Activated CD8-positive, alpha-beta T cell treated with anti-CD3 and anti-CD28 coated beads for 36 hours (primary cell): ENCODE results near the gene TBC1D17. TPM values are rescaled to one million over a fixed set of nuclear protein-coding genes. Genes with fewer than 3 reads are reported as not detected.

Source experiments
- ATAC-seq: fragments of 200-7000 bp; cut with Tn5 transposase; one replicate; pipeline ENCODE4 v1.10.0; 2021; ENCODE audit warnings: mild to moderate bottlenecking, moderate library complexity
- CTCF ChIA-PET: fragments of 350-600 bp; sonication (Branson Sonifier 250); formaldehyde crosslinking; loops from one replicate; lab custom pipeline; 2021; ENCODE audit warnings: antibody characterized with exemption; lab: Charles Lee
- POLR2A ChIA-PET: fragments of 350-600 bp; sonication (Branson Sonifier 250); formaldehyde crosslinking; loops from one replicate; lab custom pipeline; 2021; ENCODE audit warnings: antibody characterized with exemption; lab: Charles Lee
- DNase-seq: peaks from one replicate; pipeline ENCODE4 v3.0.0-alpha.2; 2020
- H3K27ac Mint-ChIP-seq: one replicate; pipeline ENCODE4 v1.8.0; 2021; ENCODE audit warnings: mild to moderate bottlenecking, mixed read lengths
- H3K27me3 Mint-ChIP-seq: one replicate; pipeline ENCODE4 v1.8.0; 2021; ENCODE audit warnings: mixed read lengths
- H3K36me3 Mint-ChIP-seq: one replicate; pipeline ENCODE4 v1.8.0; 2021; ENCODE audit warnings: low read depth, mixed read lengths
- H3K4me1 Mint-ChIP-seq: one replicate; pipeline ENCODE4 v1.8.0; 2021; ENCODE audit warnings: low read depth, mixed read lengths
- H3K4me3 Mint-ChIP-seq: one replicate; pipeline ENCODE4 v1.8.0; 2021; ENCODE audit warnings: mild to moderate bottlenecking, moderate library complexity, mixed read lengths
- H3K9me3 Mint-ChIP-seq: one replicate; pipeline ENCODE4 v1.8.0; 2021; ENCODE audit warnings: mixed read lengths
- CTCF ChIP-seq: fragments of 200-600 bp; IDR thresholded peaks from one replicate; pipeline ENCODE4 v1.8.0; 2022; ENCODE audit warnings: antibody characterized with exemption, mild to moderate bottlenecking
- intact Hi-C: fragments of 100-400 bp; cut with micrococcal nuclease; formaldehyde crosslinking; loops from one replicate; pipeline ENCODE4 v1.10.0; 2022
- total RNA-seq, 2 experiments: library from RNA; stranded (reverse); gene quantifications; one replicate each; pipeline ENCODE4 v1.2.3, GENCODE V29; 2021

Gene TBC1D17
- total RNA-seq, 2 experiments from 2014 or later: 26.6 to 26.8 TPM

- intact Hi-C loops: no loop called here
- no peak for TF ChIP-seq CTCF
- Mint-ChIP-seq H3K27me3 (no peaks in the 10 kb centered on the region), H3K4me1 (no peaks in the 10 kb centered on the region), H3K36me3 (peaks cover 5% of the 10 kb centered on the region), H3K4me3 (no peak overlapping the region), H3K27ac (no peak overlapping the region), H3K9me3 (no peaks in the 10 kb centered on the region)
- ChIA-PET POLR2A (interaction anchor here (0.7 kb wide), 1 partner anchor 10 kb away, joined by 4 read pairs; the partner anchor contains the start of gene PTOV1), CTCF (no interaction called here)
- DNase-seq (no peak), ATAC-seq (no peak)
Observed at GRCh38 chr19:49840736-49841249, 36.7 kb upstream of the TBC1D17 start.

- Mint-ChIP-seq H3K27ac (no peak overlapping the region), H3K27me3 (no peaks in the 10 kb centered on the region), H3K4me1 (peaks cover 4% of the 10 kb centered on the region), H3K9me3 (no peaks in the 10 kb centered on the region), H3K36me3 (no peaks in the 10 kb centered on the region), H3K4me3 (no peak overlapping the region)
- no peak for TF ChIP-seq CTCF
- intact Hi-C loops: no loop called here
- POLR2A ChIA-PET: interaction anchor here (0.6 kb wide), 1 partner anchor 11 kb away, joined by 3 read pairs; no protein-coding TSS in a partner anchor
- CTCF ChIA-PET: no interaction called here
- DNase-seq: no peak
- ATAC-seq: no peak
Observed at GRCh38 chr19:49843265-49843664, 34.2 kb upstream of the TBC1D17 start.

- CTCF ChIA-PET: interaction anchor here (1.4 kb wide), 1 partner anchor 127 kb away, joined by 6 read pairs; no protein-coding TSS in a partner anchor
- ATAC-seq: no peak
Observed at GRCh38 chr19:49844138-49845095, 33.1 kb upstream of the TBC1D17 start.

GRCh38 chr19:49845414-49845813, 32.1 kb upstream of the TBC1D17 start:
- peaks cover 23% of the 10 kb centered on the region for H3K4me1 Mint-ChIP-seq
- intact Hi-C loops: no loop called here
- no peak overlapping the region for H3K27ac Mint-ChIP-seq
- no peak for TF ChIP-seq CTCF
- ATAC-seq: no peak
- no peak overlapping the region for H3K4me3 Mint-ChIP-seq
- H3K27me3 Mint-ChIP-seq: no peaks in the 10 kb centered on the region
- H3K9me3 Mint-ChIP-seq: peaks cover 10% of the 10 kb centered on the region
- CTCF ChIA-PET: interaction anchor here (1.4 kb wide), 1 partner anchor 128 kb away, joined by 6 read pairs; no protein-coding TSS in a partner anchor
- peaks cover 10% of the 10 kb centered on the region for H3K36me3 Mint-ChIP-seq
- DNase-seq: no peak
- POLR2A ChIA-PET: no interaction called here

More at GRCh38 chr19:49844138-49845095, 33.1 kb upstream of the TBC1D17 start:
- intact Hi-C loops: no loop called here
- Mint-ChIP-seq H3K9me3 (peaks cover 5% of the 10 kb centered on the region), H3K36me3 (peaks cover 5% of the 10 kb centered on the region), H3K4me1 (peaks cover 14% of the 10 kb centered on the region), H3K4me3 (no peak overlapping the region), H3K27ac (no peak overlapping the region), H3K27me3 (no peaks in the 10 kb centered on the region)
- POLR2A ChIA-PET: interaction anchor here (0.8 to 1.2 kb wide), 2 partner anchors 10 to 31 kb away, joined by 3 read pairs; partner anchors contain the start of gene FUZ
- no peak for TF ChIP-seq CTCF
- DNase-seq: no peak
